WTC11 (cell line): ENCODE results near the gene PCNX1. TPM values are rescaled to one million over a fixed set of nuclear protein-coding genes. Genes with fewer than 3 reads are reported as not detected.

Experiments used
- ATAC-seq: fragments of 200-7000 bp; cut with Tn5 transposase; 2 replicates; pipeline ENCODE4 v1.10.0; 2021; ENCODE audit warnings: mild to moderate bottlenecking, moderate library complexity
- CTCF ChIA-PET: fragments of 300-600 bp; sonication (Branson Sonifier 250); formaldehyde crosslinking; loops from one replicate; lab custom pipeline; 2021; ENCODE audit warnings: antibody characterized with exemption; lab: Charles Lee
- POLR2A ChIA-PET: fragments of 350-600 bp; sonication (Branson Sonifier 250); formaldehyde crosslinking; loops from one replicate; lab custom pipeline; 2021; ENCODE audit warnings: antibody characterized with exemption; lab: Charles Lee
- DNase-seq: peaks from one replicate; pipeline ENCODE4 v3.0.0; 2021; ENCODE audit warnings: low spot score
- H3K27ac Mint-ChIP-seq: 2 replicates; pipeline ENCODE4 v1.8.0; 2021; ENCODE audit warnings: mixed read lengths
- H3K27me3 Mint-ChIP-seq: 2 replicates; pipeline ENCODE4 v1.8.0; 2021; ENCODE audit warnings: low read depth, mild to moderate bottlenecking, moderate library complexity, mixed read lengths
- H3K36me3 Mint-ChIP-seq: 2 replicates; pipeline ENCODE4 v1.8.0; 2021; ENCODE audit warnings: mixed read lengths
- H3K4me1 Mint-ChIP-seq: 2 replicates; pipeline ENCODE4 v1.8.0; 2022; ENCODE audit warnings: mixed read lengths
- H3K4me3 Mint-ChIP-seq: 2 replicates; pipeline ENCODE4 v1.8.0; 2021; ENCODE audit warnings: mild to moderate bottlenecking, moderate library complexity, mixed read lengths
- H3K9me3 Mint-ChIP-seq: 2 replicates; pipeline ENCODE4 v1.8.0; 2021; ENCODE audit warnings: mixed read lengths
- ATF6 ChIP-seq: sonication (generic); formaldehyde crosslinking; IDR thresholded peaks from 2 replicates; pipeline ENCODE4 v1.8.1; 2023; ENCODE audit warnings: mild to moderate bottlenecking, missing genetic modification reagents
- CREM ChIP-seq: sonication (generic); formaldehyde crosslinking; IDR thresholded peaks from 2 replicates; pipeline ENCODE4 v1.8.1; 2022; ENCODE audit warnings: mild to moderate bottlenecking, missing genetic modification reagents, moderate library complexity
- ESRRA ChIP-seq: sonication (generic); formaldehyde crosslinking; IDR thresholded peaks from 2 replicates; pipeline ENCODE4 v1.8.1; 2022; ENCODE audit warnings: mild to moderate bottlenecking, missing genetic modification reagents, borderline replicate concordance
- GABPB1 ChIP-seq: sonication (generic); formaldehyde crosslinking; IDR thresholded peaks from 2 replicates; pipeline ENCODE4 v1.8.1; 2023; ENCODE audit warnings: mild to moderate bottlenecking, missing genetic modification reagents
- TCF7 ChIP-seq: sonication (generic); formaldehyde crosslinking; IDR thresholded peaks from 2 replicates; pipeline ENCODE4 v1.8.0; 2022; ENCODE audit warnings: mild to moderate bottlenecking, low read depth, missing genetic modification reagents, moderate library complexity
- TEAD1 ChIP-seq: sonication (generic); formaldehyde crosslinking; IDR thresholded peaks from 2 replicates; pipeline ENCODE4 v1.8.0; 2022; ENCODE audit warnings: mild to moderate bottlenecking, missing genetic modification reagents
- ZBTB21 ChIP-seq: sonication (generic); formaldehyde crosslinking; IDR thresholded peaks from 2 replicates; pipeline ENCODE4 v1.8.1; 2023; ENCODE audit warnings: mild to moderate bottlenecking, missing genetic modification reagents, borderline replicate concordance
- ZNF281 ChIP-seq: sonication (generic); formaldehyde crosslinking; IDR thresholded peaks from 2 replicates; pipeline ENCODE4 v1.8.0; 2023; ENCODE audit warnings: mild to moderate bottlenecking, missing genetic modification reagents
- ZNF416 ChIP-seq: fragments of 250-450 bp; sonication (Bioruptor Pico); IDR thresholded peaks from 2 replicates; pipeline ENCODE4 v1.9.0; 2021; ENCODE audit warnings: mild to moderate bottlenecking, inconsistent platforms
- ZNF423 ChIP-seq: fragments of 250-450 bp; sonication (Bioruptor Pico); IDR thresholded peaks from 2 replicates; pipeline ENCODE4 v2.1.2; 2022; ENCODE audit warnings: mild to moderate bottlenecking, moderate library complexity
- total RNA-seq: library from RNA; stranded (reverse); gene quantifications from 3 replicates; pipeline ENCODE4 v1.2.3, GENCODE V29; 2021
- TF ChIP-seq, protein P1 (sequence below): sonication (generic); formaldehyde crosslinking; IDR thresholded peaks from 2 replicates; pipeline ENCODE4 v1.8.0; 2022; ENCODE audit warnings: mild to moderate bottlenecking, missing genetic modification reagents
- TF ChIP-seq, protein P2 (sequence below): sonication (generic); formaldehyde crosslinking; IDR thresholded peaks from 2 replicates; pipeline ENCODE4 v1.8.1; 2023; ENCODE audit warnings: mild to moderate bottlenecking, missing genetic modification reagents, borderline replicate concordance
- TF ChIP-seq, protein P3 (sequence below): sonication (generic); formaldehyde crosslinking; IDR thresholded peaks from 2 replicates; pipeline ENCODE4 v1.8.0; 2022; ENCODE audit warnings: mild to moderate bottlenecking, missing genetic modification reagents
- TF ChIP-seq, protein P4 (sequence below): sonication (generic); formaldehyde crosslinking; IDR thresholded peaks from 2 replicates; pipeline ENCODE4 v1.8.1; 2023; ENCODE audit warnings: mild to moderate bottlenecking, missing genetic modification reagents, moderate library complexity
- TF ChIP-seq, protein P5 (sequence below): sonication (generic); formaldehyde crosslinking; conservative IDR thresholded peaks from 2 replicates; pipeline ENCODE4 v1.8.1; 2022; ENCODE audit warnings: mild to moderate bottlenecking, missing genetic modification reagents
- TF ChIP-seq, protein P6 (sequence below): sonication (generic); formaldehyde crosslinking; IDR thresholded peaks from 2 replicates; pipeline ENCODE4 v1.8.0; 2022; ENCODE audit warnings: missing genetic modification reagents
- TF ChIP-seq, protein P7 (sequence below): sonication (generic); formaldehyde crosslinking; IDR thresholded peaks from 2 replicates; pipeline ENCODE4 v1.8.1; 2022; ENCODE audit warnings: low read depth, mild to moderate bottlenecking, moderate library complexity, missing genetic modification reagents, borderline replicate concordance

The PCNX1 gene
- total RNA-seq, 1 experiment from 2014 or later = 46.4 TPM

DNA sequence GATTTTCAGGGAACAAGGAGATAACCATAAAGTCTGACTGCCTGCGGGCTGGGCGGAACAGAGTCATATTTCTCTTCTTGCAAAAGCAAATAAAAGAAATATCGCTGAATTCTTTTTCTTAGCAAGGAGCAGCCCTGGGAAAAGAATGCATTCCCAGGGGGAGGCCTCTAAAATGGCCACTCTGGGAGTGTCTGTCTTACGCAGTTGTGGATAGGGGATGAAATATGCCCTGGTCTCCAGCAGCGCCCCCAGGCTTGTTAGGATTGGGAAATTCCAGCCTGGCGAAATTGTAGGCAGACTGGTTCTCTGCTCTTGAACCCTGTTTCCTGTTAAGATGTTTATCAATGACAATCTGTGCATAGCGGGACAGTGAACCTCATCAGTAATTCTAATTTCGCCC lies 40.5 kb downstream of the PCNX1 start:
- peaks cover 57% of the 10 kb centered on the region for H3K9me3 Mint-ChIP-seq
- no peak overlapping the region for H3K27ac Mint-ChIP-seq
- H3K4me1 Mint-ChIP-seq = no peaks in the 10 kb centered on the region
- ATAC-seq (no peak), DNase-seq (no peak)
- POLR2A ChIA-PET = no interaction called here
- H3K36me3 Mint-ChIP-seq = peaks cover 66% of the 10 kb centered on the region
- TF ChIP-seq ZNF416 (CRISPR knock-in tag) = no peak
- TF ChIP-seq, protein P1, sequence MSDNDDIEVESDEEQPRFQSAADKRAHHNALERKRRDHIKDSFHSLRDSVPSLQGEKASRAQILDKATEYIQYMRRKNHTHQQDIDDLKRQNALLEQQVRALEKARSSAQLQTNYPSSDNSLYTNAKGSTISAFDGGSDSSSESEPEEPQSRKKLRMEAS (CRISPR knock-in tag) = no peak
- no peak for TF ChIP-seq GABPB1
- no peak for TF ChIP-seq ZNF423 (CRISPR knock-in tag)
- TF ChIP-seq, protein P2, sequence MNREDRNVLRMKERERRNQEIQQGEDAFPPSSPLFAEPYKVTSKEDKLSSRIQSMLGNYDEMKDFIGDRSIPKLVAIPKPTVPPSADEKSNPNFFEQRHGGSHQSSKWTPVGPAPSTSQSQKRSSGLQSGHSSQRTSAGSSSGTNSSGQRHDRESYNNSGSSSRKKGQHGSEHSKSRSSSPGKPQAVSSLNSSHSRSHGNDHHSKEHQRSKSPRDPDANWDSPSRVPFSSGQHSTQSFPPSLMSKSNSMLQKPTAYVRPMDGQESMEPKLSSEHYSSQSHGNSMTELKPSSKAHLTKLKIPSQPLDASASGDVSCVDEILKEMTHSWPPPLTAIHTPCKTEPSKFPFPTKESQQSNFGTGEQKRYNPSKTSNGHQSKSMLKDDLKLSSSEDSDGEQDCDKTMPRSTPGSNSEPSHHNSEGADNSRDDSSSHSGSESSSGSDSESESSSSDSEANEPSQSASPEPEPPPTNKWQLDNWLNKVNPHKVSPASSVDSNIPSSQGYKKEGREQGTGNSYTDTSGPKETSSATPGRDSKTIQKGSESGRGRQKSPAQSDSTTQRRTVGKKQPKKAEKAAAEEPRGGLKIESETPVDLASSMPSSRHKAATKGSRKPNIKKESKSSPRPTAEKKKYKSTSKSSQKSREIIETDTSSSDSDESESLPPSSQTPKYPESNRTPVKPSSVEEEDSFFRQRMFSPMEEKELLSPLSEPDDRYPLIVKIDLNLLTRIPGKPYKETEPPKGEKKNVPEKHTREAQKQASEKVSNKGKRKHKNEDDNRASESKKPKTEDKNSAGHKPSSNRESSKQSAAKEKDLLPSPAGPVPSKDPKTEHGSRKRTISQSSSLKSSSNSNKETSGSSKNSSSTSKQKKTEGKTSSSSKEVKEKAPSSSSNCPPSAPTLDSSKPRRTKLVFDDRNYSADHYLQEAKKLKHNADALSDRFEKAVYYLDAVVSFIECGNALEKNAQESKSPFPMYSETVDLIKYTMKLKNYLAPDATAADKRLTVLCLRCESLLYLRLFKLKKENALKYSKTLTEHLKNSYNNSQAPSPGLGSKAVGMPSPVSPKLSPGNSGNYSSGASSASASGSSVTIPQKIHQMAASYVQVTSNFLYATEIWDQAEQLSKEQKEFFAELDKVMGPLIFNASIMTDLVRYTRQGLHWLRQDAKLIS (CRISPR knock-in tag) = no peak
- TF ChIP-seq, protein P3, sequence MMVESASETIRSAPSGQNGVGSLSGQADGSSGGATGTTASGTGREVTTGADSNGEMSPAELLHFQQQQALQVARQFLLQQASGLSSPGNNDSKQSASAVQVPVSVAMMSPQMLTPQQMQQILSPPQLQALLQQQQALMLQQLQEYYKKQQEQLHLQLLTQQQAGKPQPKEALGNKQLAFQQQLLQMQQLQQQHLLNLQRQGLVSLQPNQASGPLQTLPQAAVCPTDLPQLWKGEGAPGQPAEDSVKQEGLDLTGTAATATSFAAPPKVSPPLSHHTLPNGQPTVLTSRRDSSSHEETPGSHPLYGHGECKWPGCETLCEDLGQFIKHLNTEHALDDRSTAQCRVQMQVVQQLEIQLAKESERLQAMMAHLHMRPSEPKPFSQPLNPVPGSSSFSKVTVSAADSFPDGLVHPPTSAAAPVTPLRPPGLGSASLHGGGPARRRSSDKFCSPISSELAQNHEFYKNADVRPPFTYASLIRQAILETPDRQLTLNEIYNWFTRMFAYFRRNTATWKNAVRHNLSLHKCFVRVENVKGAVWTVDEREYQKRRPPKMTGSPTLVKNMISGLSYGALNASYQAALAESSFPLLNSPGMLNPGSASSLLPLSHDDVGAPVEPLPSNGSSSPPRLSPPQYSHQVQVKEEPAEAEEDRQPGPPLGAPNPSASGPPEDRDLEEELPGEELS = no peak
- no peak for TF ChIP-seq TCF7 (CRISPR knock-in tag)
- TF ChIP-seq, protein P4, sequence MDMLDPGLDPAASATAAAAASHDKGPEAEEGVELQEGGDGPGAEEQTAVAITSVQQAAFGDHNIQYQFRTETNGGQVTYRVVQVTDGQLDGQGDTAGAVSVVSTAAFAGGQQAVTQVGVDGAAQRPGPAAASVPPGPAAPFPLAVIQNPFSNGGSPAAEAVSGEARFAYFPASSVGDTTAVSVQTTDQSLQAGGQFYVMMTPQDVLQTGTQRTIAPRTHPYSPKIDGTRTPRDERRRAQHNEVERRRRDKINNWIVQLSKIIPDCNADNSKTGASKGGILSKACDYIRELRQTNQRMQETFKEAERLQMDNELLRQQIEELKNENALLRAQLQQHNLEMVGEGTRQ (CRISPR knock-in tag) = no peak
- TF ChIP-seq CREM (CRISPR knock-in tag) = no peak
- TF ChIP-seq ESRRA (CRISPR knock-in tag) = no peak
- TF ChIP-seq ZBTB21 (CRISPR knock-in tag) = no peak
- no peak for TF ChIP-seq TEAD1 (CRISPR knock-in tag)
- TF ChIP-seq, protein P5, sequence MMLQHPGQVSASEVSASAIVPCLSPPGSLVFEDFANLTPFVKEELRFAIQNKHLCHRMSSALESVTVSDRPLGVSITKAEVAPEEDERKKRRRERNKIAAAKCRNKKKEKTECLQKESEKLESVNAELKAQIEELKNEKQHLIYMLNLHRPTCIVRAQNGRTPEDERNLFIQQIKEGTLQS (CRISPR knock-in tag) = no peak
- TF ChIP-seq, protein P6, sequence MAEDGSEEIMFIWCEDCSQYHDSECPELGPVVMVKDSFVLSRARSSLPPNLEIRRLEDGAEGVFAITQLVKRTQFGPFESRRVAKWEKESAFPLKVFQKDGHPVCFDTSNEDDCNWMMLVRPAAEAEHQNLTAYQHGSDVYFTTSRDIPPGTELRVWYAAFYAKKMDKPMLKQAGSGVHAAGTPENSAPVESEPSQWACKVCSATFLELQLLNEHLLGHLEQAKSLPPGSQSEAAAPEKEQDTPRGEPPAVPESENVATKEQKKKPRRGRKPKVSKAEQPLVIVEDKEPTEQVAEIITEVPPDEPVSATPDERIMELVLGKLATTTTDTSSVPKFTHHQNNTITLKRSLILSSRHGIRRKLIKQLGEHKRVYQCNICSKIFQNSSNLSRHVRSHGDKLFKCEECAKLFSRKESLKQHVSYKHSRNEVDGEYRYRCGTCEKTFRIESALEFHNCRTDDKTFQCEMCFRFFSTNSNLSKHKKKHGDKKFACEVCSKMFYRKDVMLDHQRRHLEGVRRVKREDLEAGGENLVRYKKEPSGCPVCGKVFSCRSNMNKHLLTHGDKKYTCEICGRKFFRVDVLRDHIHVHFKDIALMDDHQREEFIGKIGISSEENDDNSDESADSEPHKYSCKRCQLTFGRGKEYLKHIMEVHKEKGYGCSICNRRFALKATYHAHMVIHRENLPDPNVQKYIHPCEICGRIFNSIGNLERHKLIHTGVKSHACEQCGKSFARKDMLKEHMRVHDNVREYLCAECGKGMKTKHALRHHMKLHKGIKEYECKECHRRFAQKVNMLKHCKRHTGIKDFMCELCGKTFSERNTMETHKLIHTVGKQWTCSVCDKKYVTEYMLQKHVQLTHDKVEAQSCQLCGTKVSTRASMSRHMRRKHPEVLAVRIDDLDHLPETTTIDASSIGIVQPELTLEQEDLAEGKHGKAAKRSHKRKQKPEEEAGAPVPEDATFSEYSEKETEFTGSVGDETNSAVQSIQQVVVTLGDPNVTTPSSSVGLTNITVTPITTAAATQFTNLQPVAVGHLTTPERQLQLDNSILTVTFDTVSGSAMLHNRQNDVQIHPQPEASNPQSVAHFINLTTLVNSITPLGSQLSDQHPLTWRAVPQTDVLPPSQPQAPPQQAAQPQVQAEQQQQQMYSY (CRISPR knock-in tag) = no peak
- TF ChIP-seq, all 79 proteins: peak for 0
- peaks cover 4% of the 10 kb centered on the region; the same call in 1 of the 2 replicates for H3K27me3 Mint-ChIP-seq
- CTCF ChIA-PET = no interaction called here
- no peak overlapping the region for H3K4me3 Mint-ChIP-seq

DNA sequence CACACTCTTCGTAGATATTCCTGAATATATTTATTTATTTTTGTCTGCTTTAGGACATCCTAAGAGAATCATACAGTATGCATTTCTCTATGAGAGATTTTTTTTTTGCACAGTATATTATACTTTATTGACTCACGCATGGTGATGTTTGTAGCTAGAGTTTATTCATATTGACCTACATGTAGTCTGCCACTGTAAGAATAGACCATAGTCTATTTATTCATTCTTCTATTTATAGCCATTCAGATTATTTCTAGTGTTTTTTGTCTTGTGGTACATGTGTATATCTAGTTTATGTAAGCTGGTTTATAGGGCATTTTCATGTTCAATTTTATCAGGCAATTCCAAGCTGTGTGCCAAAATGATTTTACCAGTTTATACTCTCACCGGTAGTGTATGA lies 45.2 kb downstream of the PCNX1 start:
- Mint-ChIP-seq H3K4me3 (no peak overlapping the region), H3K4me1 (no peaks in the 10 kb centered on the region), H3K27ac (no peak overlapping the region), H3K36me3 (peaks cover 26% of the 10 kb centered on the region), H3K27me3 (no peaks in the 10 kb centered on the region), H3K9me3 (peaks cover 15% of the 10 kb centered on the region)
- CTCF ChIA-PET = interaction anchor here (0.8 to 4.6 kb wide), 3 partner anchors 45 to 135 kb away, joined by 3 to 31 read pairs (median 10); partner anchors contain the start of gene PCNX1
- no peak for ATAC-seq
- no peak for DNase-seq
- POLR2A ChIA-PET = no interaction called here
- TF ChIP-seq ZNF416 (CRISPR knock-in tag) = no peak
- TF ChIP-seq ATF6 (CRISPR knock-in tag) = no peak
- TF ChIP-seq, protein P7, sequence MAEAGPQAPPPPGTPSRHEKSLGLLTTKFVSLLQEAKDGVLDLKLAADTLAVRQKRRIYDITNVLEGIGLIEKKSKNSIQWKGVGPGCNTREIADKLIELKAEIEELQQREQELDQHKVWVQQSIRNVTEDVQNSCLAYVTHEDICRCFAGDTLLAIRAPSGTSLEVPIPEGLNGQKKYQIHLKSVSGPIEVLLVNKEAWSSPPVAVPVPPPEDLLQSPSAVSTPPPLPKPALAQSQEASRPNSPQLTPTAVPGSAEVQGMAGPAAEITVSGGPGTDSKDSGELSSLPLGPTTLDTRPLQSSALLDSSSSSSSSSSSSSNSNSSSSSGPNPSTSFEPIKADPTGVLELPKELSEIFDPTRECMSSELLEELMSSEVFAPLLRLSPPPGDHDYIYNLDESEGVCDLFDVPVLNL (CRISPR knock-in tag) = no peak
- TF ChIP-seq ZNF281 (CRISPR knock-in tag) = no peak
